Nephron progenitor cell (in vitro differentiated cells): Measurements from ENCODE around the gene NPBWR2.
"Not testable (repeated sequence)": the region's sequence is repeated elsewhere in the genome, so short reads cannot be mapped to it uniquely, and the experiment has no call there.

ENCODE experiments used
- DNase-seq: peaks from one replicate; pipeline ENCODE4 v3.0.0; 2021
- H3K27ac Mint-ChIP-seq: 2 replicates; pipeline ENCODE4 v1.8.0; 2021; ENCODE audit warnings: mild to moderate bottlenecking, moderate library complexity, mixed read lengths
- H3K27me3 Mint-ChIP-seq: 2 replicates; pipeline ENCODE4 v1.8.0; 2021; ENCODE audit warnings: mild to moderate bottlenecking, low read depth, mixed read lengths; ENCODE audit not compliant: poor library complexity
- H3K36me3 Mint-ChIP-seq: 2 replicates; pipeline ENCODE4 v1.8.0; 2021; ENCODE audit warnings: low read depth, mixed read lengths
- H3K4me1 Mint-ChIP-seq: 2 replicates; pipeline ENCODE4 v1.8.0; 2021; ENCODE audit warnings: mixed read lengths
- H3K4me3 Mint-ChIP-seq: 2 replicates; pipeline ENCODE4 v1.8.0; 2021; ENCODE audit warnings: mild to moderate bottlenecking, moderate library complexity, mixed read lengths
- H3K9me3 Mint-ChIP-seq: 2 replicates; pipeline ENCODE4 v1.8.0; 2021; ENCODE audit warnings: mild to moderate bottlenecking, moderate library complexity, mixed read lengths
- CTCF ChIP-seq: fragments of 200-600 bp; sonication (generic); IDR thresholded peaks from 2 replicates; pipeline ENCODE4 v1.5.0; 2021; ENCODE audit warnings: antibody characterized with exemption

NPBWR2 gene

GRCh38 chr20:64140061-64140931, 32.9 kb upstream of the NPBWR2 start:
- no peak for DNase-seq
- TF ChIP-seq CTCF, result no peak
- Mint-ChIP-seq H3K4me1 (peaks cover 33% of the 10 kb centered on the region), H3K27ac (no peak overlapping the region), H3K27me3 (peaks cover 45% of the 10 kb centered on the region), H3K9me3 (peaks cover 13% of the 10 kb centered on the region), H3K36me3 (peaks cover 9% of the 10 kb centered on the region), H3K4me3 (no peak overlapping the region)

GRCh38 chr20:64139199-64140060, 32.1 kb upstream of the NPBWR2 start:
- H3K4me3 Mint-ChIP-seq, result no peak overlapping the region
- no peak for TF ChIP-seq CTCF
- peaks cover 5% of the 10 kb centered on the region for H3K9me3 Mint-ChIP-seq
- DNase-seq, result peak; percentile 1
- peaks cover 42% of the 10 kb centered on the region for H3K27me3 Mint-ChIP-seq
- H3K36me3 Mint-ChIP-seq, result peaks cover 3% of the 10 kb centered on the region
- peaks cover 33% of the 10 kb centered on the region for H3K4me1 Mint-ChIP-seq
- no peak overlapping the region for H3K27ac Mint-ChIP-seq

GRCh38 chr20:64138276-64138815, 31.0 kb upstream of the NPBWR2 start:
- Mint-ChIP-seq H3K4me3 (no peak overlapping the region), H3K27me3 (peaks cover 41% of the 10 kb centered on the region), H3K4me1 (peaks cover 30% of the 10 kb centered on the region), H3K27ac (no peak overlapping the region), H3K9me3 (no peaks in the 10 kb centered on the region), H3K36me3 (no peaks in the 10 kb centered on the region)
- TF ChIP-seq CTCF, result no peak
- DNase-seq, result peak; percentile 1

DNA sequence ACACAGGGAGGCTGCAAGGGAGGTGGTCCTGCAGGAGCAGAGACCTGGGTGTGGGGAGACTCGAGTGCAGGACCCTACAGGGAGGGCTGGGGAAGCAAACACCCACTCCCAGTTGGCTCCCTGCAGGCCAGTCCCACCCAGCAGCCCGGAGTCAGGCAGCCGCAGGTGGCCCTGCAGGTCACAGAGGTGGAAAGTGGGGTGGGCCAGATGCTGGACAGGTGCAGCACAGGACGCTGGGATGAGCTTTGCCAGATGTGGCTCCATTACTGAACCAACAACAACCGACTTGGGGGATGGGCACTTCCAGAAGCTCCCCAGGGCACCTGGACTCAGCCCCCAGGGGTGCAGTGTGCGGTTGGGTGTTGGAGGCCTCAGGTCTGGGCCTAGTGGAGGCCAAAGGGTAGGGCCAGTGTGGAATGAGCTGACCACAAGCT, 30.2 kb upstream of the NPBWR2 start:
- Mint-ChIP-seq H3K4me3 (no peak overlapping the region), H3K36me3 (no peaks in the 10 kb centered on the region), H3K27ac (no peak overlapping the region), H3K4me1 (peaks cover 23% of the 10 kb centered on the region), H3K27me3 (peaks cover 36% of the 10 kb centered on the region), H3K9me3 (no peaks in the 10 kb centered on the region)
- TF ChIP-seq CTCF, result no peak
- peak; percentile 1 for DNase-seq

- Mint-ChIP-seq H3K36me3 (no peaks in the 10 kb centered on the region), H3K4me3 (no peak overlapping the region), H3K27me3 (peaks cover 25% of the 10 kb centered on the region), H3K9me3 (no peaks in the 10 kb centered on the region), H3K27ac (no peak overlapping the region), H3K4me1 (peaks cover 17% of the 10 kb centered on the region)
- DNase-seq, result no peak
- no peak for TF ChIP-seq CTCF
Observed at GRCh38 chr20:64136004-64136710, 28.8 kb upstream of the NPBWR2 start.

DNA sequence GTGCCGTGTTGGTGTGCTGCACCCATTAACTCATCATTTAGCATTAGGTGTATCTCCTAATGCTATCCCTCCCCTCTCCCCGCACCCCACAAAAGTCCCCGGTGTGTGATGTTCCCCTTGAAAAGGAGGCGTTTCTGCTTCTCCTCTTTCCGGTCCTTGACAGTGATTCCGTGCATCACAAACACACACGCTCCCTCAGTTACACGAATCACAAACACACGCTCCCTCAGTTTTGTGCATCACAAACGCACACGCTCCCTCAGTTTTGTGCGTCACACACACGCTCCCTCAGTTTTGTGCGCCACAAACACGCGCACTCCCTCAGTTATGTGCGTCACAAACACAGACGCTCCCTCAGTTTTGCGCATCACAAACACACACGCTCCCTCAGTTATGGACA, 27.4 kb upstream of the NPBWR2 start:
- not testable (repeated sequence) for H3K9me3 Mint-ChIP-seq, DNase-seq, H3K4me1 Mint-ChIP-seq, H3K36me3 Mint-ChIP-seq, H3K4me3 Mint-ChIP-seq
- Mint-ChIP-seq H3K27ac (peak overlapping the region; percentile 89), H3K27me3 (peaks cover 30% of the 10 kb centered on the region)
